Stimulated activated CD8-positive, alpha-beta memory T cell treated with anti-CD3 and anti-CD28 coated beads, Interleukin-15, amount 100 ng/mL, for 4 hours (primary cell): ENCODE measurements around the gene KCNB1.

Experiments used
- DNase-seq, 2 donors: peaks; one replicate each; pipeline ENCODE4 v3.0.0-alpha.2; 2020; ENCODE audit warnings: low read depth in 2 of 2

The KCNB1 gene

GRCh38 chr20:49470922-49471321, 11.5 kb downstream of the KCNB1 start:
- no peak for DNase-seq

- no peak for DNase-seq
Observed at GRCh38 chr20:49469060-49469459, 13.4 kb downstream of the KCNB1 start.

GRCh38 chr20:49468412-49468811, 14.1 kb downstream of the KCNB1 start:
- DNase-seq = no peak

- no peak for DNase-seq
Observed at GRCh38 chr20:49466114-49466912, 16.2 kb downstream of the KCNB1 start.

- DNase-seq = no peak
Observed at GRCh38 chr20:49464556-49464955, 17.9 kb downstream of the KCNB1 start.

GRCh38 chr20:49462626-49463025, 19.8 kb downstream of the KCNB1 start:
- DNase-seq = no peak

- no peak for DNase-seq
Observed at GRCh38 chr20:49461894-49462620, 20.4 kb downstream of the KCNB1 start.

GRCh38 chr20:49460916-49461315, 21.6 kb downstream of the KCNB1 start:
- DNase-seq = no peak

- DNase-seq = no peak
Observed at GRCh38 chr20:49460131-49460530, 22.3 kb downstream of the KCNB1 start.

- DNase-seq = no peak
Observed at GRCh38 chr20:49459684-49460083, 22.8 kb downstream of the KCNB1 start.

- DNase-seq = no peak
Observed at GRCh38 chr20:49457444-49457843, 25.0 kb downstream of the KCNB1 start.

GRCh38 chr20:49456646-49457045, 25.8 kb downstream of the KCNB1 start:
- no peak for DNase-seq

GRCh38 chr20:49455691-49456090, 26.8 kb downstream of the KCNB1 start:
- no peak for DNase-seq

- no peak for DNase-seq
Observed at GRCh38 chr20:49452011-49452482, 30.4 kb downstream of the KCNB1 start.

GRCh38 chr20:49450281-49450721, 32.2 kb downstream of the KCNB1 start:
- no peak for DNase-seq

GRCh38 chr20:49448917-49449316, 33.6 kb downstream of the KCNB1 start:
- DNase-seq = no peak

GRCh38 chr20:49447946-49448809, 34.3 kb downstream of the KCNB1 start:
- DNase-seq = no peak

GRCh38 chr20:49447364-49447763, 35.1 kb downstream of the KCNB1 start:
- no peak for DNase-seq

- no peak for DNase-seq
Observed at GRCh38 chr20:49446808-49447207, 35.7 kb downstream of the KCNB1 start.

GRCh38 chr20:49446080-49446479, 36.4 kb downstream of the KCNB1 start:
- no peak for DNase-seq

GRCh38 chr20:49445176-49445575, 37.3 kb downstream of the KCNB1 start:
- no peak for DNase-seq

GRCh38 chr20:49444553-49444990, 37.9 kb downstream of the KCNB1 start:
- no peak for DNase-seq
